Smooth muscle cell (in vitro differentiated cells): ENCODE results near the gene PTGFRN. TPM values are rescaled to one million over a fixed set of nuclear protein-coding genes. Genes with fewer than 3 reads are reported as not detected.
A peak's percentile ranks its signal among the peaks of the same experiment; 100 is the strongest.

Source experiments
- DNase-seq: peaks from one replicate; lab custom pipeline; 2025; ENCODE audit not compliant: unreplicated experiment; lab: John Stamatoyannopoulos, UW
- H2AFZ ChIP-seq: fragments of 200-600 bp; sonication (generic); 2 replicates; pipeline ENCODE4 v1.6.0; 2016; ENCODE audit warnings: antibody characterized with exemption, low read depth, mild to moderate bottlenecking
- H3F3A ChIP-seq: fragments of 200-600 bp; sonication (generic); 2 replicates; pipeline ENCODE4 v1.6.0; 2017; ENCODE audit warnings: antibody characterized with exemption, low read depth
- H3K27ac ChIP-seq: fragments of 200-600 bp; sonication (generic); 2 replicates; pipeline ENCODE4 v1.5.1; 2016; ENCODE audit warnings: low read depth, mild to moderate bottlenecking
- H3K27me3 ChIP-seq: fragments of 200-600 bp; sonication (generic); 2 replicates; pipeline ENCODE4 v1.6.1; 2016; ENCODE audit warnings: low read depth, mild to moderate bottlenecking
- H3K36me3 ChIP-seq: fragments of 200-600 bp; sonication (generic); 2 replicates; pipeline ENCODE4 v1.5.1; 2016; ENCODE audit warnings: low read depth
- H3K4me1 ChIP-seq: fragments of 200-600 bp; sonication (generic); 2 replicates; pipeline ENCODE4 v1.5.1; 2016; ENCODE audit warnings: low read depth
- H3K4me2 ChIP-seq: fragments of 200-600 bp; sonication (generic); 2 replicates; pipeline ENCODE4 v1.6.0; 2016; ENCODE audit warnings: mild to moderate bottlenecking
- H3K4me3 ChIP-seq: fragments of 200-600 bp; sonication (generic); 2 replicates; pipeline ENCODE4 v1.5.1; 2016; ENCODE audit warnings: mild to moderate bottlenecking
- H3K79me2 ChIP-seq: fragments of 200-600 bp; sonication (generic); 2 replicates; pipeline ENCODE4 v1.6.0; 2016; ENCODE audit warnings: low read depth, mild to moderate bottlenecking
- H3K9ac ChIP-seq: fragments of 200-600 bp; sonication (generic); 2 replicates; pipeline ENCODE4 v1.6.0; 2016; ENCODE audit warnings: low read depth
- H3K9me3 ChIP-seq: fragments of 200-600 bp; sonication (generic); replicated peaks from 2 replicates; pipeline ENCODE4 v1.5.1; 2016; ENCODE audit warnings: low read depth
- H4K20me1 ChIP-seq: fragments of 200-600 bp; sonication (generic); 2 replicates; pipeline ENCODE4 v1.6.0; 2016; ENCODE audit warnings: low read depth
- CTCF ChIP-seq: fragments of 200-600 bp; sonication (generic); IDR thresholded peaks from 2 replicates; pipeline ENCODE4 v1.5.1; 2017; ENCODE audit warnings: borderline replicate concordance, mild to moderate bottlenecking, antibody characterized with exemption; ENCODE audit not compliant: insufficient read depth, poor library complexity, severe bottlenecking
- WGBS: methylation state at CpG from one replicate; pipeline ENCODE4 v1.1.7; 2016; ENCODE audit warnings: low lambda C conversion rate; 5-methylcytosine and 5-hydroxymethylcytosine counted together
- polyA plus RNA-seq: library from polyadenylated mRNA; unstranded; fragments of >200 nt; fragmentation: Nextera tagmentation; extraction: Ambion mirVana; gene quantifications from 2 replicates; pipeline ENCODE4 v1.2.1, GENCODE V29; 2016
- total RNA-seq: library from RNA; depleted of rRNA; stranded (reverse); fragments of >200 nt; gene quantifications from 2 replicates; pipeline ENCODE4 v1.2.3, GENCODE V29; 2014

The PTGFRN gene
- total and polyA plus RNA-seq, 2 experiments from 2014 or later: 64.2 to 97.9 TPM

DNA sequence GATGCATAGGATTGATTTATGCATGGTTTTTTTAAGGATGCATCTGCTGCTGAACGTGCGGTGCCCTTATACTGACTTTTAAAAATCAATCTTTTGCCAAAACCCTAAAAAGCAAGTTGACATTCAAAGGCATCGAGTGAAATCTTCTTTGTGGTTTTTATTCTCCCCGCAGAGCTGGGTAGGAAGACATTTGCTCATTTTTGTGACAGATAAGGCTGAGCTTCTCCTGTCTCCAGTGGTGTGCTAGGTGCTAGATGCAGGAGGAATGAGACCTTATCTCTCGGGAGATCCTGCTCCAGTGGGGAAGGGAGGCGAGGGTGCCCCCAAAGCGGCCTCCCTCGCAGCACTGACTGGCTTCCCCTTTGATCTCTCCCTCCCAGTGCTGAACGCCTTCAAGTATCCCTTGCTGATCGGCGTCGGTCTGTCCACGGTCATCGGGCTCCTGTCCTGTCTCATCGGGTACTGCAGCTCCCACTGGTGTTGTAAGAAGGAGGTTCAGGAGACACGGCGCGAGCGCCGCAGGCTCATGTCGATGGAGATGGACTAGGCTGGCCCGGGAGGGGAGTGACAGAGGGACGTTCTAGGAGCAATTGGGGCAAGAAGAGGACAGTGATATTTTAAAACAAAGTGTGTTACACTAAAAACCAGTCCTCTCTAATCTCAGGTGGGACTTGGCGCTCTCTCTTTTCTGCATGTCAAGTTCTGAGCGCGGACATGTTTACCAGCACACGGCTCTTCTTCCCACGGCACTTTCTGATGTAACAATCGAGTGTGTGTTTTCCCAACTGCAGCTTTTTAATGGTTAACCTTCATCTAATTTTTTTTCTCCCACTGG is 76.9 kb downstream of the PTGFRN start:
- H3K36me3 ChIP-seq: no peaks in the 10 kb centered on the region
- H3K9me3 ChIP-seq: no peaks in the 10 kb centered on the region
- no peak for DNase-seq
- H4K20me1 ChIP-seq: no peaks in the 10 kb centered on the region
- no peaks in the 10 kb centered on the region for H3K79me2 ChIP-seq
- no peaks in the 10 kb centered on the region for H3K27me3 ChIP-seq
- WGBS: 87% methylated on average over 29 of the region's 29 CpGs
- no peak overlapping the region for H3K27ac ChIP-seq
- H2AFZ ChIP-seq: no peak overlapping the region
- no peak overlapping the region for H3K9ac ChIP-seq
- H3K4me2 ChIP-seq: no peak overlapping the region
- no peak for TF ChIP-seq CTCF
- no peaks in the 10 kb centered on the region for H3F3A ChIP-seq
- H3K4me3 ChIP-seq: no peak overlapping the region
- H3K4me1 ChIP-seq: no peaks in the 10 kb centered on the region

- Histone ChIP-seq H4K20me1 (no peaks in the 10 kb centered on the region), H3K9ac (no peak overlapping the region), H3K4me2 (no peak overlapping the region), H3K4me3 (no peak overlapping the region), H3K36me3 (no peaks in the 10 kb centered on the region), H3K27me3 (no peaks in the 10 kb centered on the region), H2AFZ (no peak overlapping the region), H3F3A (no peaks in the 10 kb centered on the region), H3K27ac (no peak overlapping the region), H3K4me1 (no peaks in the 10 kb centered on the region), H3K9me3 (no peaks in the 10 kb centered on the region), H3K79me2 (no peaks in the 10 kb centered on the region)
- WGBS: 48% methylated on average over 11 of the region's 11 CpGs
- TF ChIP-seq CTCF: no peak
- no peak for DNase-seq
Observed at GRCh38 chr1:116987256-116987555, 77.5 kb downstream of the PTGFRN start.

DNA sequence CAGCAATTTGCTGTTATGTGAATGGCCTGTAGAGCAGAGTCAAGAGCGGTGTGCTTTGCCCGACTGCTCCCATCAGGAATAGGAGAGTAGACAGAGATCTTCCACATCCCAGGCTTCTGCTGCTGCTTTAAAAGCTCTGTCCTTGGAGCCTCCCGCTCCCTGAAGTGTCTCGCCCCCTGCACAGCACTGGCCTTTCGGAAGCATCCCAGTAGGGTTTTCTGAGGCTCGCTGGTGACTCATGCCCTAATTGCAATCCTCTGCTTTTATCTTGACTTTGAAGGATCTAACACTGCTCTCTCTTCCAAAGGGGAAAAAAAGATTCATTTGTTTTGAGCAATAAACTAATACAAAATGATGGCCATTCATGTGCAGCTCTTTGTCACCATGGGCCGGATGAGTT is 78.5 kb downstream of the PTGFRN start:
- no peaks in the 10 kb centered on the region for H3K27me3 ChIP-seq
- H3K4me3 ChIP-seq: no peak overlapping the region
- no peak overlapping the region for H3K9ac ChIP-seq
- H3K9me3 ChIP-seq: no peaks in the 10 kb centered on the region
- no peaks in the 10 kb centered on the region for H3K4me1 ChIP-seq
- 12% methylated on average over 7 of the region's 7 CpGs for WGBS
- H4K20me1 ChIP-seq: no peaks in the 10 kb centered on the region
- no peaks in the 10 kb centered on the region for H3F3A ChIP-seq
- TF ChIP-seq CTCF: no peak
- peak overlapping the region; percentile 43 for H3K4me2 ChIP-seq
- DNase-seq: no peak
- H3K79me2 ChIP-seq: no peaks in the 10 kb centered on the region
- H3K27ac ChIP-seq: peak overlapping the region; percentile 58
- no peak overlapping the region for H2AFZ ChIP-seq
- no peaks in the 10 kb centered on the region for H3K36me3 ChIP-seq

- Histone ChIP-seq H3K27me3 (no peaks in the 10 kb centered on the region), H3K4me2 (no peak overlapping the region), H3K4me1 (no peaks in the 10 kb centered on the region), H2AFZ (no peak overlapping the region), H3K27ac (peak overlapping the region; percentile 68), H3F3A (no peaks in the 10 kb centered on the region), H3K79me2 (no peaks in the 10 kb centered on the region), H3K4me3 (no peak overlapping the region), H3K9me3 (no peaks in the 10 kb centered on the region), H3K9ac (no peak overlapping the region), H3K36me3 (no peaks in the 10 kb centered on the region), H4K20me1 (no peaks in the 10 kb centered on the region)
- no peak for TF ChIP-seq CTCF
- no peak for DNase-seq
- WGBS: 38% methylated on average over 2 of the region's 2 CpGs
Observed at GRCh38 chr1:116988908-116989307, 79.2 kb downstream of the PTGFRN start.
